GM12892 (cell line): Measurements from ENCODE around the gene DOP1B.

Source experiments
- POLR2A ChIP-seq: IDR thresholded peaks from 2 replicates; pipeline ENCODE4 v1.6.1; 2011; ENCODE audit warnings: low read depth, low read length, control low read depth
- POLR2AphosphoS5 ChIP-seq: IDR thresholded peaks from 2 replicates; pipeline ENCODE4 v1.6.1; 2011; ENCODE audit warnings: low read depth, low read length, control low read depth
- TAF1 ChIP-seq: IDR thresholded peaks from 2 replicates; pipeline ENCODE4 v1.6.1; 2011; ENCODE audit warnings: low read depth, mild to moderate bottlenecking, control low read depth, low read length, borderline replicate concordance

GRCh38 chr21:36141513-36141925 lies 15.1 kb upstream of the DOP1B start:
- no peak for TF ChIP-seq TAF1
- no peak for TF ChIP-seq POLR2AphosphoS5
- no peak for TF ChIP-seq POLR2A
